ENCODE data around the gene AMPD2.

The AMPD2 gene

GRCh38 chr1:109644670-109645069 lies 25.0 kb downstream of the AMPD2 start:
- Histone ChIP-seq H2BK12ac (ENCODE audit: low read length) (no peak overlapping the region), H3K9ac (ENCODE audit: low read depth, low read length, poor library complexity) (no peak overlapping the region), H3K4me1 (ENCODE audit: control insufficient read depth in 2 of 2, insufficient read depth in 1 of 2, low read depth in 1 of 2, low read length in 2 of 2) (peaks cover 3 to 6% of the 10 kb centered on the region in 2 donors), H4K8ac (ENCODE audit: low read depth, low read length) (no peak overlapping the region), H3K23ac (ENCODE audit: low read depth, low read length, poor library complexity) (no peak overlapping the region), H2BK5ac (ENCODE audit: low read length) (no peak overlapping the region), H3K4ac (ENCODE audit: low read length) (no peak overlapping the region), H2AFZ (ENCODE audit: low read length) (no peak overlapping the region), H4K91ac (ENCODE audit: low read depth, low read length, poor library complexity) (no peak overlapping the region), H3K27ac (replicated peaks; ENCODE audit: low read length) (no peak overlapping the region), H2AK5ac (ENCODE audit: low read depth, low read length) (no peak overlapping the region), H3K79me1 (ENCODE audit: low read depth, low read length) (no peaks in the 10 kb centered on the region), H3K18ac (ENCODE audit: low read length) (no peak overlapping the region), H3K14ac (ENCODE audit: low read length) (no peak overlapping the region), H3K27me3 (ENCODE audit: control insufficient read depth in 3 of 3, insufficient read depth in 3 of 3, low read depth in 1 of 3, low read length in 3 of 3) (peaks cover 0 to 9% (median 3%) of the 10 kb centered on the region in 3 experiments), H3K9me3 (replicated peaks in 1 of 2; ENCODE audit: control insufficient read depth in 2 of 2, insufficient read depth in 1 of 2, low read depth in 1 of 2, low read length in 2 of 2) (peaks cover 0 to 10% of the 10 kb centered on the region in 2 donors), H3K4me2 (ENCODE audit: insufficient read depth, low read length, poor library complexity, severe bottlenecking) (no peak overlapping the region), H3K4me3 (ENCODE audit: low read length in 2 of 2) (no peak overlapping the region), H2BK120ac (ENCODE audit: low read depth, low read length) (no peak overlapping the region), H3K36me3 (replicated peaks in 1 of 2; ENCODE audit: control insufficient read depth in 2 of 2, insufficient read depth in 2 of 2, low read length in 2 of 2) (no peaks in the 10 kb centered on the region), H2BK15ac (ENCODE audit: low read length) (no peak overlapping the region)
- DNase-seq (ENCODE audit: low spot score): no peak
- no CpG with 5 or more reads among the region's 10 CpGs for WGBS, 2 donors (ENCODE audit: extremely low coverage in 2 of 2, insufficient read length in 2 of 2, insufficient replicate concordance in 1 of 2)

- Histone ChIP-seq H3K9me3 (replicated peaks in 1 of 2; ENCODE audit: control insufficient read depth in 2 of 2, insufficient read depth in 1 of 2, low read depth in 1 of 2, low read length in 2 of 2) (peaks cover 0 to 10% of the 10 kb centered on the region in 2 donors), H2AFZ (ENCODE audit: low read length) (peak overlapping the region; percentile 71), H3K4me1 (ENCODE audit: control insufficient read depth in 2 of 2, insufficient read depth in 1 of 2, low read depth in 1 of 2, low read length in 2 of 2) (peaks cover 0 to 2% of the 10 kb centered on the region in 2 donors), H2AK5ac (ENCODE audit: low read depth, low read length) (no peak overlapping the region), H2BK120ac (ENCODE audit: low read depth, low read length) (no peak overlapping the region), H3K4me2 (ENCODE audit: insufficient read depth, low read length, poor library complexity, severe bottlenecking) (no peak overlapping the region), H4K91ac (ENCODE audit: low read depth, low read length, poor library complexity) (no peak overlapping the region), H3K4ac (ENCODE audit: low read length) (no peak overlapping the region), H4K8ac (ENCODE audit: low read depth, low read length) (no peak overlapping the region), H3K14ac (ENCODE audit: low read length) (no peak overlapping the region), H3K9ac (ENCODE audit: low read depth, low read length, poor library complexity) (no peak overlapping the region), H2BK5ac (ENCODE audit: low read length) (no peak overlapping the region), H3K36me3 (replicated peaks in 1 of 2; ENCODE audit: control insufficient read depth in 2 of 2, insufficient read depth in 2 of 2, low read length in 2 of 2) (no peaks in the 10 kb centered on the region), H3K27me3 (ENCODE audit: control insufficient read depth in 3 of 3, insufficient read depth in 3 of 3, low read depth in 1 of 3, low read length in 3 of 3) (peaks cover 0 to 17% (median 4%) of the 10 kb centered on the region in 3 experiments), H3K23ac (ENCODE audit: low read depth, low read length, poor library complexity) (no peak overlapping the region), H2BK12ac (ENCODE audit: low read length) (no peak overlapping the region), H3K27ac (replicated peaks; ENCODE audit: low read length) (no peak overlapping the region), H3K79me1 (ENCODE audit: low read depth, low read length) (no peaks in the 10 kb centered on the region), H2BK15ac (ENCODE audit: low read length) (no peak overlapping the region), H3K18ac (ENCODE audit: low read length) (no peak overlapping the region), H3K4me3 (ENCODE audit: low read length in 2 of 2) (no peak overlapping the region)
- DNase-seq (ENCODE audit: low spot score): no peak
- WGBS, 2 donors (ENCODE audit: extremely low coverage in 2 of 2, insufficient read length in 2 of 2, insufficient replicate concordance in 1 of 2): no CpG with 5 or more reads among the region's 4 CpGs
Measured at GRCh38 chr1:109649491-109649914, 29.9 kb downstream of the AMPD2 start.

GRCh38 chr1:109650609-109651008 lies 31.0 kb downstream of the AMPD2 start:
- H3K14ac ChIP-seq (ENCODE audit: low read length): no peak overlapping the region
- no peak overlapping the region for H2BK15ac ChIP-seq (ENCODE audit: low read length)
- no peak overlapping the region for H3K4me3 ChIP-seq (ENCODE audit: low read length in 2 of 2)
- H2BK5ac ChIP-seq (ENCODE audit: low read length): no peak overlapping the region
- H3K27ac ChIP-seq (replicated peaks; ENCODE audit: low read length): no peak overlapping the region
- DNase-seq (ENCODE audit: low spot score): no peak
- no peaks in the 10 kb centered on the region for H3K79me1 ChIP-seq (ENCODE audit: low read depth, low read length)
- peaks cover 0 to 7% of the 10 kb centered on the region in 2 donors for H3K9me3 ChIP-seq (replicated peaks in 1 of 2; ENCODE audit: control insufficient read depth in 2 of 2, insufficient read depth in 1 of 2, low read depth in 1 of 2, low read length in 2 of 2)
- H3K4me2 ChIP-seq (ENCODE audit: insufficient read depth, low read length, poor library complexity, severe bottlenecking): no peak overlapping the region
- no peak overlapping the region for H2BK120ac ChIP-seq (ENCODE audit: low read depth, low read length)
- H4K8ac ChIP-seq (ENCODE audit: low read depth, low read length): no peak overlapping the region
- no peak overlapping the region for H2AFZ ChIP-seq (ENCODE audit: low read length)
- no CpG with 5 or more reads among the region's 3 CpGs for WGBS, 2 donors (ENCODE audit: extremely low coverage in 2 of 2, insufficient read length in 2 of 2, insufficient replicate concordance in 1 of 2)
- H3K4me1 ChIP-seq (ENCODE audit: control insufficient read depth in 2 of 2, insufficient read depth in 1 of 2, low read depth in 1 of 2, low read length in 2 of 2): peaks cover 2 to 4% of the 10 kb centered on the region in 2 donors
- H3K9ac ChIP-seq (ENCODE audit: low read depth, low read length, poor library complexity): no peak overlapping the region
- no peak overlapping the region for H2AK5ac ChIP-seq (ENCODE audit: low read depth, low read length)
- H3K36me3 ChIP-seq (replicated peaks in 1 of 2; ENCODE audit: control insufficient read depth in 2 of 2, insufficient read depth in 2 of 2, low read length in 2 of 2): no peaks in the 10 kb centered on the region
- H3K4ac ChIP-seq (ENCODE audit: low read length): no peak overlapping the region
- H3K27me3 ChIP-seq (ENCODE audit: control insufficient read depth in 3 of 3, insufficient read depth in 3 of 3, low read depth in 1 of 3, low read length in 3 of 3): peaks cover 0 to 17% (median 11%) of the 10 kb centered on the region in 3 experiments
- H3K23ac ChIP-seq (ENCODE audit: low read depth, low read length, poor library complexity): no peak overlapping the region
- H2BK12ac ChIP-seq (ENCODE audit: low read length): no peak overlapping the region
- H3K18ac ChIP-seq (ENCODE audit: low read length): no peak overlapping the region
- no peak overlapping the region for H4K91ac ChIP-seq (ENCODE audit: low read depth, low read length, poor library complexity)

GRCh38 chr1:109652402-109652801 lies 32.8 kb downstream of the AMPD2 start:
- Histone ChIP-seq H3K4me1 (ENCODE audit: control insufficient read depth in 2 of 2, insufficient read depth in 1 of 2, low read depth in 1 of 2, low read length in 2 of 2) (peaks cover 3 to 5% of the 10 kb centered on the region in 2 donors), H4K91ac (ENCODE audit: low read depth, low read length, poor library complexity) (no peak overlapping the region), H2BK15ac (ENCODE audit: low read length) (no peak overlapping the region), H3K4me2 (ENCODE audit: insufficient read depth, low read length, poor library complexity, severe bottlenecking) (no peak overlapping the region), H3K4me3 (ENCODE audit: low read length in 2 of 2) (no peak overlapping the region), H3K79me1 (ENCODE audit: low read depth, low read length) (no peaks in the 10 kb centered on the region), H4K8ac (ENCODE audit: low read depth, low read length) (no peak overlapping the region), H3K27ac (replicated peaks; ENCODE audit: low read length) (no peak overlapping the region), H3K4ac (ENCODE audit: low read length) (no peak overlapping the region), H3K18ac (ENCODE audit: low read length) (no peak overlapping the region), H3K14ac (ENCODE audit: low read length) (no peak overlapping the region), H3K9me3 (replicated peaks in 1 of 2; ENCODE audit: control insufficient read depth in 2 of 2, insufficient read depth in 1 of 2, low read depth in 1 of 2, low read length in 2 of 2) (no peaks in the 10 kb centered on the region), H3K23ac (ENCODE audit: low read depth, low read length, poor library complexity) (no peak overlapping the region), H2BK120ac (ENCODE audit: low read depth, low read length) (no peak overlapping the region), H2AK5ac (ENCODE audit: low read depth, low read length) (no peak overlapping the region), H2BK12ac (ENCODE audit: low read length) (no peak overlapping the region), H3K9ac (ENCODE audit: low read depth, low read length, poor library complexity) (no peak overlapping the region), H3K36me3 (replicated peaks in 1 of 2; ENCODE audit: control insufficient read depth in 2 of 2, insufficient read depth in 2 of 2, low read length in 2 of 2) (no peaks in the 10 kb centered on the region), H2AFZ (ENCODE audit: low read length) (no peak overlapping the region), H3K27me3 (ENCODE audit: control insufficient read depth in 3 of 3, insufficient read depth in 3 of 3, low read depth in 1 of 3, low read length in 3 of 3) (peaks cover 0 to 17% (median 11%) of the 10 kb centered on the region in 3 experiments), H2BK5ac (ENCODE audit: low read length) (no peak overlapping the region)
- no CpG with 5 or more reads among the region's 2 CpGs for WGBS, 2 donors (ENCODE audit: extremely low coverage in 2 of 2, insufficient read length in 2 of 2, insufficient replicate concordance in 1 of 2)
- DNase-seq (ENCODE audit: low spot score): no peak
